NCI-H187 (cell line): ENCODE data around the gene PGRMC2.
"Not testable (repeated sequence)": the region's sequence is repeated elsewhere in the genome, so short reads cannot be mapped to it uniquely, and the experiment has no call there.

Experiments used
- DNase-seq, 2 experiments: peaks; one replicate each; lab custom pipeline; 2025; lab: John Stamatoyannopoulos, UW

The PGRMC2 gene

DNA sequence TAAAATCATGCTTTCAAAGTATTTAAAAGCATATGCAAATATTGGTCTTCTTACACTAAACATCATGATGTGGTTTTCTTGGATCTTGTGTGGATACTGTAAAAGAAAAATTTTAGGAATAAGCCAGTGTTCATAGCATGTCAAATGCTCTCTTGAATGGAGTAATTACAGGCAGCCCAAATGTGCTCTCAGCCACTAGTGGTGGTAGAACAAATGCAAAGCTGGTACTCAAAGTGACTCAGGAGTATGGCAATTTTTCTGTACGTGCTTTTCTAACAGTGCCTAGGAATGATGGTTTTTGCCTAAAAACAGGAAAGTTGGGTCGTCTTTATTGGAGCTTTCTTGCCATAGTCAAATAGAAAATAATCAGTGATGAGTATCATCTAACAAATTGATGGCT lies 19.9 kb downstream of the PGRMC2 start:
- DNase-seq = no peak

DNA sequence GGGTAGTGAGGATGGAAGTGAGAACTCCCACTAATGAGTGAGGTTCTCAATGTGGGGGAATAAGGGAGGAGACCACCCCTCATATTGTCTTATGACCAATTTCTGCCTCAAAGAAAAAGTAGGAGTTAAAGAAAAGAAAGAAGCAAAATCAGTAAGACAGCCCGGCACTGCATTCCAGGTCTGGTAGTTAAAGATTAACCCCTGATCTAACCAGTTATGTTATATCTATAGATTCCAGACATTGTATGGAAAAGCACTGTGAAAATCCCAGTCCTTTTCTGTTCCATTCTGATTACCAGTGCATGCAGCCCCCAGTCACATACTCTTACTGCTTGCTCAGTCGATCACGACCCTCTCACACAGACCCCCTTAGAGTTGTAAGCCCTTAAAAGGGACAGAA lies 20.4 kb downstream of the PGRMC2 start:
- not testable (repeated sequence) for DNase-seq

DNA sequence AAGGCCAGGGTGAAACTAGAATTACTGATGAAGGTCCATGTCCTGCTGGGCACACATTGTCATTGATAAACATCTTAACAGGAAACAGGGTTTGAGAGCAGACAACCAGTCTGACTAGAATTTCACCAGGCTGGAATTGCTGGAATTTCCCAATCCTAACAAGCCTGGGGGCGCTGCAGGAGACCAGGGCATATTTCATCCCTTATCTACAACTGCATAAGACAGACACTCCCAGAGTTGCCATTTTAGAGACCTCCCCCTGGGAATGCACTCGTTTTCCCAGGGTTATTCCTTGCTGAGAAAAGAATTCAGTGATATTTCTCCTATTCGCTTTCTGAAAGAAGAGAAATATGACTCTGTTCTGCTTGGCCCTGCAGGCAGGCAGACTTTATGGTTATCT lies 22.1 kb downstream of the PGRMC2 start:
- not testable (repeated sequence) for DNase-seq

DNA sequence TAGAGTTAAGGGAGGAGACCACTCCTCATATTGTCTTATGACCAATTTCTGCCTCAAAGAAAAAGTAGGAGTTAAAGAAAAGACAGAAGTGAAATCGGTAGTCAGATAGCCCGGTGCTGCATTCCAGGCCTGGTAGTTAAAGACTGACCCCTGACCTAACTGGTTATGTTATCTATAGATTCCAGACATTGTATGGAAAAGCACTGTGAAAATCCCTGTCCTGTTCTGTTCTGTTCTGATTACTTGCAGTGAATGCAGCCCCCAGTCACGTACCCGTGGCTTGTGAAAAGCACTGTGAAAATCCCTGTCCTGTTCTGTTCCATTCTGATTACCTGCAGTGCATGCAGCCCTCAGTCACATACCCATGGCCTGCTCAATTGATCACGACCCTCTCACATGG lies 27.7 kb downstream of the PGRMC2 start:
- not testable (repeated sequence) for DNase-seq

DNA sequence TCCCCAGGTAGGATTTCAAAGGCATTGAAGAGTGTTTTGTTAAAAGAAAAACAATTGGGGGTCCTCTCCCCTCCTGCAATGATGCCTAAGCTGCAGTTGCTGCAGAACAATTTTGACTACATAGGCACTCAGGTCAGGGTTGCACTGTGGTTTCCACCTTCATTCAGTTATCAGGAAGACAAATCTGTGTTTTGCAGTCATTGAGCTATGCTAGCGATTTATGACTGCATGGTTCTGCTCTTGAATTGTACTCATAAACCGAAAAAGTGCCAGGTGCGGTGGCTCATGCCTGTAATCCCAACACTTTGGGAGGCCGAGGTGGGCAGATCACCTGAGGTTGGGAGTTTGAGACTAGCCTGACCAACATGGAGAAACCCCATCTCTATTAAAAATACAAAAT lies 29.4 kb downstream of the PGRMC2 start:
- DNase-seq = not testable (repeated sequence)

DNA sequence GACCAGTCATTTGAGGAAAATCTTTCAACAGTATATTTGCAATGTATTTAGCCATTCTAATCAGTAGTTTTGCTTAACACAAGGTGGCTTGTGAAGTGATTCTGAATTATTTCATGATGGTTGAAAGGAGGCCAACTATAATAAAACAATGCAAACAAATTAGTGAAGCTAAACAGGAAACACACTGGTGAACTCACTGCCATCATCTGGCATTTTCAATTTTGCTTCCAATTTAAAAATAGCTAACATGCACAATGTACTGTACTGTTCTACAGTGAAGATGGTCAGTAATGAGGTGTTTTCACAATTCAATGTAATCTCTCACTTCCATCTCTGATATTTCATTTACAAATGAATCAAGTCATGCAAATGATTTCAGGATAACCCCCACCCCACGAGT lies 31.1 kb downstream of the PGRMC2 start:
- no peak for DNase-seq

DNA sequence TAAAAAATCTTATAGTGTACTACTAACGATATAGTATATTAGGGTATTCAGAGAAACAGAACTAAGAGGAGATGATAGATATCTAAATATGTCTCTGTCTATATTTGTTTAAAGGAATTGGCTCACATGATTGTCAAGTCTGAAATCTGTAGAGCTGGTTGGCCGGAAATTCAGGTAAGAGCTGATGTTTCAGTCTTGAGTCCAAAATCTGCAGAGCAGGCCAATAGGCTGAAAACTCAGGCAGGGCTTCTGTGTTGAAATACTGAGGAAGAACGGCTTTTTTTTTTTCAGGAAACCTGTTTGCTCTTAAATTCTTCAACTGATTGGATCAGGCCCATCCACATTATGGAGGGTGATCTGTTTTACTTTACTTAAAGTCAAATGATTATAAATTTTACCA lies 31.7 kb downstream of the PGRMC2 start:
- DNase-seq = no peak

DNA sequence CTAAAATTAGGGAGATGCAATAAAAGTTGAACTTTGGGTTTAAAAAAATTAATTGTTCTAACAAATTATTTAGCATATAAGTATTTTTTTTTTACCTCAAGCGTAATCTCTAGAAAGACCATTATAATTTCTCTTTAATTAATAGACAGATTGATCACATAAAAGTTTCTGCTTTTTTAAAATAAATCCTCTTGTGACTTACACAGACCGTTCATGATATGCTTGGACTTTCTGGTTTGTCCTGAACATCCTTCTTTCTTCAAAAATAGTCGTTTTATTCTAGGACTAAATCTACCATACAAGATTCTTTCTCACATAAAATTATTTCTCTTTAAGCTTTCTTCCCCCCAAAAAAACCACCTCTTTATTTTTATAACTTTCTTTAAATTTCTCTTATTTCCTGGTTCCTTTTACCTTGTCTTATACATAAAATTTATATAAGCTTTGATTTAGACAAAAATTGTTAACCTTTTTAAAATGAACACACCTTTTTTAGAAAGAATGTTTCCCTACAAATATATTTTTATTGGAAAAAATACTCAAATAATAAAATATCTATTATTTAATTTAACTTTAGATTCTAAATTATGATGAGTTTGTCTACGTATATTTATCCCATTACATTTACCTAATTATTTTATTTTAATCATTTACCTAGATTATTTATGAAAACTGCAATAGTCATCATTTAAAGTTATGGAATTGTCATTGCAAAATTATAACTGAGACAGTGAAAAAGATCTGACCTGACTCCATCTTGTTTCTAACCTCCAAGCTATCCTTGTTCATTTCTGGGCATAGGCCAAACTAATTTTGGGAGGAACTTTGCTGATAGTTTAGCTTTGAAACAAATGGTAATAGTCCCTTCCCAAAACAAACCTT lies 37.6 kb downstream of the PGRMC2 start:
- no peak for DNase-seq

DNA sequence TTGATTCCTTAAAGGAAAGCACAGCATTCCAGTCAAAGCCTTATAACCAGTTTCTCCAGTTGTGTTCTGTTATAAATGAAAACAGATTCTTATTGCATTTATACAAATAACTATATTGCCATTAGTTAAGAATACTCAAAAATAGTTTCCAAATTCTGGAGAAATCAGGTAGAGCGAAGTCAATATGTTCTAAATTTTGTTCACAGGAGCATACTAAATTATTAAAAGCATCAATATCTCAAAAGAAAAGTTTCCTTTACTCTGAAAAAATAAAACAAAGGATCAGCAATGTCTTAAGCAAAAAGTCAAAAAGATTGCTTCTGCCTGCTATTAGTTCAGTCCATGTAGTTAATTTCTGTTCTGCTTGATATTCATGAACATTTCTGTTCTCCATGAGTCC lies 39.7 kb downstream of the PGRMC2 start:
- no peak for DNase-seq

DNA sequence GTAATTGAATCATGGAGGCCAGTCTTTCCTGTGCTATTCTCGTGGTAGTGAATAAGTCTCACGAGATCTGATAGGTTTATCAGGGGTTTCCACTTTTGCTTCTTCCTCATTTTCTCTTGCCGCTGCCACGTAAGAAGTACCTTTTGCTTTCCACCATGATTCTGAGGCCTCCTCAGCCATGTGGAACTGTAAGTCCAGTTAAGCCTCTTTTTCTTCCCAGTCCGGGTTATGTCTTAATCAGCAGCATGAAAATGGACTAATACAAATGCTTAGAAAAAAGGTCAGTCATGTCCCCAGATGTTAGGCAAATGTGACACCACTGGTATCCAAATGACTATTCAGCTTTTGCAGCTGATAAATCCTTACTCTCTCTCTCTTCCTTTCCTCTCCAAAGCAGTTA lies 42.2 kb downstream of the PGRMC2 start:
- DNase-seq = not testable (repeated sequence)

DNA sequence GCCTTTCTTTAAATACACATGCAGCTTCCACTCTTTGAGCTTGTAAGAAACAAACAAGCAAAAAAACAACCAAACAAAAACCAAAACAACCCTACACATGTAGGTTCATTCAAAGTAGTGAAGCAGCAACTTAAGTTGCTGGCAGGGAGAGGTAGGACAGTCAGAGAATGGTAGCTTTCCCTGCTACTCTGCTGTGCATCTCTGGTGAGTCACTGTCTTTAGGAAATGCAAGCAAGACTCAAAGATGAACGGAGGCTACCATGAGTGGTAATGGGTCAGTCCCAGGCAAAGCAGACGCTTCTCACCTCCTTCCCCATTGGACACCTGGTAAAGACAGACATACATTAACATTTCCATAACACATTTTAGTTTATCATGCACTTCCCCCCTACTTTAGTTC lies 43.2 kb downstream of the PGRMC2 start:
- no peak for DNase-seq

DNA sequence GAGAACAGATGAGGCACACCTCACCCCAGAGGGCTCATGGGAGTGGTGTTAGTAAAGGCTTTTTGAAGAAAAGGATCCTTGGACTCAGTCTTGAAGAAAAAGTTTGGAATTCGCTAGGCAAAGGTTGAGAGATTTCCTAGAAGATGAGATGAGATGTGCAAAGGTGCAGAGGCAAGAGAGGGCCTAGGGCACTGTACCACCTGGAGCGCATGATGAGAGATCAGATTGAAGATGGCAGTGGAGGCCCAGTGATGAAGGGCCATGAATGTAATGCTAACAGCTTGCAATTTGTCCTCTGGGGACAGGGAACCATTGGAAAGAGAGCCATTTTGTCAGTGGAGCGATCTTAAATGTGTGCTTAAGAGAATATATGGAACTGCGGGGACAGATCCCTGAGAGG lies 45.0 kb downstream of the PGRMC2 start:
- no peak for DNase-seq

DNA sequence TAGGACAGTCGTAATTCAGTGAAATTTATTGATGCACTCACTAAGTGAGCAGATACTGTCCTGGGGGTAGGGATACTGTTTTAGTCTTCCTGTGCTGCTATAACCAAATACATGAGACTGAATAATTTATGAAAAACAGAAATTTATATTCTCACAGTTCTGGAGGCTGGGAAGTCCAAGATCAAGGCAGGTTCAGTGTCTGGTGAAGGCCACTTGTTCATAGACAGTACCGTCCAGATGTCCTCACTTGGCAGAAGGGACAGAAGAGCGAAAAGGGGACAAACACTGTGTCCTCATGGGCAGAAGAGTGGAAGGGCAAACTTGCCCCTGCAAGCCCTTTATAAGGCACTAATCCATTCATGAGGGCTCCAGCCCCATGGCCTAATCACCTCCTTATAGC lies 45.6 kb downstream of the PGRMC2 start:
- no peak for DNase-seq

DNA sequence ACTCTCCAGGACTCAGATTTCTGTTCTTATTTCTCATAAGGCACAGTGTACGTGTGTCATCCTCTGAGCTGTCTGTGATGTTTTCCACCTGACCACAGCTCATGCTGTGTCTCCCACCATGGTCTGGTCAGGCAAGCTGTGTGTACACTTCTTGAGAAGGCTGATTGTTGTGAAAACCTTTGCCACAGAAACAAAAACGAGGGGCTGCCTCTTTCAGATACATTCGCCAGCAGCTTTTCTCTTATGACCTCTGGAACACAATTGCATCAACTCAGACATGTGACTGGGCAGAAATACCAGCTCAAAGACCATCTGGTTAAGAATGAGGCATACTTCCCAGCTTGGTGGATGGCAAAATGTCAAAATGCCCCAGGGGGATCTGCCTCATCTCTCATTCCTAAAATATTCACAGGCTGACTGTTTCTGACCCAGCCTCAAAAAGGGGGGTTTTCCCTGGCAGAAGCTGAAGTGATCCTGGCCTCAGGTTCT lies 46.1 kb downstream of the PGRMC2 start:
- DNase-seq = no peak

DNA sequence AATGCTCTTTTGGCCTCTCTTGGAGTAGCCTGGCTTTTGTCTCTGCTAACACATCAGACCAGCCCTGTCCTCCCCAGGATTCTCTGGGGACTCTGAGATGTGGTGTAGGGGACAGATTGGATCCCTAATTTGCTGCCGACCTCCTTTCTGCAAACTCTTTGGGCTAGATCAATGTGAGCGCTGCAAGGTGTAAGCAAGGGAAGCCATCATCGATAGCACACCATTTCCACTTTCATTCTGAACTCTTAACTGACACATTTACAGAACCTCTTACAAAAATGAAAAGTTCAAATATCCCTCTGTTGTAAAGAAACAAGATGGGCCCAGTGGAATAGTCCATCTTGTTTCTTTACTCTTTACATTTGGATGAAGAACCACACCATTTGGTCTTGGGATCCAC lies 46.6 kb downstream of the PGRMC2 start:
- no peak for DNase-seq

DNA sequence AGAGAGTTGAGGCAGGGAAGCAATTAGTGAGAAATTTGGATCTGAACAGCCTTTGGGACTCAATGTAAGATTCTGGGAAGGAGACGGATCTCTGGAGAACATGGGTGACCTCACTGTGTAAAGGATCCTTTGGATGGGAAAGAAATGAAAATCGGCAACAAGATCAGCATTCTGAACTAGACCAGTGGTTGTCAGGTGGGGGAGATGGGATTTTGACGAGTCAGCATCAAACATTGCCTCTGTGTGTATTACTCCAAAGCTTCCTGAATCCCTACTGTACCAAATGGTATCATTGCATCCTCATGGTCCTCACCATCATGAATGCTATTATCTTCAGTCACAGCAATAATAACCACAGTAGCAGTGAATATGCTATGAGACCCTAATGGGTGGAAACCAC lies 52.8 kb downstream of the PGRMC2 start:
- no peak for DNase-seq

DNA sequence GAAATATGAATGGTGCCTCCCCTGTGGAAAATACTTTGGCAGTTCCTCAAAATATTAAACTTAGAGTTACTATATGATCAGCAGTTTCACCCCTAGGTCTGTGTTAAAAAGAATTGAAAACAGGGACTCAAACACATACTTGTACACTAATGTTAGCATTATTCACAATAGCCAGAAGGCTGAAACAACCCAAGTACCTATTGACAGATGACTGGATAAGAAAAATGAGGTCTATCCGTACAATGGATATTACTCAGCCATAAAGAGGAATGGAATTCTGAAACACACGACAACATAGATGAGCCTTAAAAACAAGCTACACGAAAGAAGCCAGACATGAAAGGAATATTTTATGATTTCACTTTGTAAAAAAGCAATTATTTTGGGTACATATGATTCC lies 54.9 kb downstream of the PGRMC2 start:
- no peak for DNase-seq

DNA sequence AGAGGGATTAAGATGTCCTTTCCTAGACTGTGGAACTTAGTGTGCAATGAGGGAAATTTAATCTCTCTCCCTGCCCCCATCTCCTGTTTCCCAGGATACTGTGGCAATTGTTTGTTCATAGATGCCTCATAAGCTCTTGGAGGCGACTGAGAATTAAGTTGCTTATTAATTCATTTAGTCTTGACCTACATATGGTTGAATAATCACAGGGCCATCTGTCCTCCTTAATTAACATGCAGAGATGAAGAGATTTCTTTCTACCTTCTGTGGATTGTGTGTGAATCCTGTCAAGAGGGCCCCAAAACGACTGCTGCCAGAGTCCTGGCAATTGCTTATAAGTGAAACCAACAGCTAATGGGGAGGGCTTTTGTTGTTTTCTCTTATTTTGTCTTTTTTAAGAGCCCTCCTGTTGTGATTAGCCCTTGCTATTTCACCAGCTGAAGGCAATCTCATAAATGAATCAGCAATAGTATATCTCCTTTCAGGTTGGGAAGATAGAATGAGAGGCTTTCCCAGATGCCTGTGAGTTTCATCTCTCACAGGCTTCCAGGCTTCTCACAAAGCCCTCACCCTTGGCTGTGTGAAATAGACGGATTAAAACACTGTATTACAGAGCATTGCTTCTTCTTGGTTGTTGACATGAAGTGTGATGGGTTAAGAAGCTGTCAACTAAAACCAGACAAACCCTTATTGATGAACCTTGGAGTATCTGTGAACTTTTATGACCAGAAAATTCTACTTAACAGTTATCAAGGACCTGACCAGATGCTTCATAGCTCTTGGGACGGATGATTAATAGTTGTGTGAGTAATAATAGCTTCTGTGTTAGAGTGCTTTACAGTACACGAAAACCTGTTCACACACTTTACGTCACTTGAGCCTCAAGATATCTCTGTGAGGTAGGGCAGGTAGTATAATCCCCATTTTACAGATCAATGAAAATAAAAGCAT lies 58.5 kb downstream of the PGRMC2 start:
- no peak for DNase-seq

DNA sequence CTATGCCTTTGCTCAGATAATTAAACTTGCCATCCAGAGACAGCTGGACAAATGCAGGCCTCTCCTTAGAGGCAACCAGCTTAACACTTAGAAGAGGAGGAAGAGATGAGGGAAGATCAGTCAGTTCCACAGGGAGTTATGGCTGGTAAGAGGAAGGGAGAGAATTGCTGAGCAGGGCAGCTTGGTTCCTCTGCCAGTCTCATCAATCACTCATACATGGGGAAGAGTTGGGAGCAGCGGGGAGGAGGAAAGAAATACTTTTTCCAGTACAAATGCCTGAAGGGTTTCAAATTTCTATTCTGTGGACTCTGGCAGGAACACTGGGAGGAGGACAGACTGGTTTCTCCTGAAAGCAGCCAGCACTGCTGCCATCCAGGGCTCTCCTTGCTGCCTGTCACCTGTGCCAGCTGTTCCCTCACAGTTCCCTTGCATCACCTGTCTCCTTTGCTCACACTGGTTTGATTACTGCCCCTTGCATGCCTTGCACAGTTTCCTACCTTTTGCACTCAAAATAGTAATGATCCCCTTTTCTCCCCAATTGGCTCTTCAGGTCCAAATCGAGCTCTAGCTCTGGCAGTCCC lies 59.5 kb downstream of the PGRMC2 start:
- DNase-seq = no peak

DNA sequence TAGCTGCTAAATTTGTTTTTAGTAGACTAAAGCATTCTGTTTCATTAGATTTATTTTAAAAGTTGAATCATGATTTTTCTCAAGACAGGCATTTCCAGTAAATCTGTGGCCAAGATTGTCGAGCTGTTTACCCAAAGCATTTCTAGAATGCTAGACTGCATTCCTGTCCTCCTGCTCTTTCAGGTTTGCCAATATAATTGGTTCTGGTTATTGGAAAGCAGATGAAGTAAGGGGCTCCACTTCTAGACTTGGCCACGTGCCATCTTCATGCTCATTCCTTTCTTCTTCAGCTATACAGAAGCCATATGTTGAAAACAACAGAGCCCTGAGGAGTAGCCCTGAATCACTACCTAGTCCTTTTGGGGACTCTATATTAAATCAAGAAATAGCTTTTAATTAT lies 62.5 kb downstream of the PGRMC2 start:
- DNase-seq = no peak

DNA sequence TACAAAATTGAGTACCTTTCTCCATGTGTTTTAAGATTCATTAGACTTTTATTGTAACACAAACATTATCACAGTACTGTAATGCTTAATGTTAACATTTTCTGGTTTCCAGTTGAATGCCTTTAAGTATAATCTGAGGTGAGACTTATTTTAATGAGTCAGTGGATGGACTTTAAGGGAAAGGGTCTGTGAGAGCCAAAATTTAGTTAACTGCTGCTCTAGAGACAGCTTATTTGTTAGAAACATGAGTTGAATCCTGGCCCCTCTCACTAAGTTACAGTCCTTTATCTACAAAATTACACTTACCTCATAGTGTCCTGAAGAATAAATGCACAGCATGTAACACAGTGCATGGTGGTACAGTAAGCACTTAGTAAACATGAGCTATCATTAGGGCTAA lies 66.0 kb downstream of the PGRMC2 start:
- no peak for DNase-seq
